B cell (primary cell): ENCODE results near the gene GPHN. TPM values are rescaled to one million over a fixed set of nuclear protein-coding genes. Genes with fewer than 3 reads are reported as not detected.

Experiments
- ATAC-seq: fragments of 200-7000 bp; cut with Tn5 transposase; one replicate; pipeline ENCODE4 v1.10.0; 2021; ENCODE audit warnings: low read depth, mild to moderate bottlenecking, moderate number of reproducible peaks, moderate library complexity
- CTCF ChIA-PET: fragments of 350-600 bp; sonication (Branson Sonifier 250); formaldehyde crosslinking; loops from one replicate; lab custom pipeline; 2021; ENCODE audit warnings: antibody characterized with exemption, inconsistent platforms; lab: Charles Lee
- POLR2A ChIA-PET: fragments of 350-600 bp; sonication (Branson Sonifier 250); formaldehyde crosslinking; loops from one replicate; lab custom pipeline; 2021; ENCODE audit warnings: antibody characterized with exemption; lab: Charles Lee
- DNase-seq: peaks from one replicate; pipeline ENCODE4 v3.0.0; 2013
- H2AFZ ChIP-seq: 2 replicates; pipeline ENCODE4 v1.6.1; 2012; ENCODE audit warnings: mild to moderate bottlenecking, low read depth, low read length; ENCODE audit not compliant: insufficient read depth, poor library complexity, severe bottlenecking
- H3K27ac ChIP-seq, 2 donors: 1 replicate in 1 of 2; 2 replicates in 1 of 2; pipeline ENCODE4 v1.5.1; 2012 to 2013; ENCODE audit warnings: low read length in 2 of 2, mild to moderate bottlenecking in 2 of 2, moderate library complexity in 1 of 2
- H3K27me3 ChIP-seq, 4 experiments: fragments of 200-600 bp in 1 of 4; sonication (generic) in 1 of 4; replicated peaks in 1 of 4; 1 replicate in 2 of 4; 2 replicates in 2 of 4; pipeline versions ENCODE4 v1.6.1 to v1.7.0; 2013 to 2016; ENCODE audit warnings: low read length in 3 of 4, mild to moderate bottlenecking in 2 of 4, mixed read lengths in 1 of 4, moderate library complexity in 1 of 4; ENCODE audit not compliant: insufficient read depth in 4 of 4, control insufficient read depth in 3 of 4; ENCODE audit errors: control extremely low read depth in 1 of 4
- H3K36me3 ChIP-seq, 2 experiments: replicated peaks in 1 of 2; 1 replicate in 1 of 2; 2 replicates in 1 of 2; pipeline versions ENCODE4 v1.6.1 to v1.7.1; 2013; ENCODE audit warnings: low read length in 1 of 2; ENCODE audit not compliant: insufficient read depth in 2 of 2, control insufficient read depth in 1 of 2; ENCODE audit errors: control extremely low read depth in 1 of 2, extremely low read depth in 1 of 2
- H3K4me1 ChIP-seq, 2 donors: fragments of 200-600 bp in 1 of 2; sonication (generic) in 1 of 2; 1 replicate in 1 of 2; 2 replicates in 1 of 2; pipeline versions ENCODE4 v1.5.1 to v1.6.1; 2013 to 2017; ENCODE audit warnings: low read length in 2 of 2; ENCODE audit not compliant: control insufficient read depth in 2 of 2, insufficient read depth in 2 of 2
- H3K4me2 ChIP-seq: replicated peaks from 2 replicates; pipeline ENCODE3; 2012; ENCODE audit warnings: mild to moderate bottlenecking, low read depth, low read length; ENCODE audit not compliant: poor library complexity, severe bottlenecking
- H3K4me3 ChIP-seq, 5 experiments: fragments of 200-600 bp in 1 of 5; sonication (generic) in 1 of 5; 1 replicate in 3 of 5; 2 replicates in 2 of 5; pipeline versions ENCODE4 v1.5.1 to v1.7.0; 2011 to 2016; ENCODE audit warnings: low read length in 4 of 5, mild to moderate bottlenecking in 4 of 5, low read depth in 2 of 5, control low read depth in 1 of 5, moderate library complexity in 1 of 5; ENCODE audit not compliant: insufficient read depth in 1 of 5; ENCODE audit errors: control extremely low read depth in 1 of 5, extremely low read depth in 1 of 5
- H3K79me2 ChIP-seq: fragments of 200-600 bp; sonication (generic); one replicate; pipeline ENCODE4 v1.6.0; 2016; ENCODE audit warnings: low read length; ENCODE audit not compliant: control insufficient read depth, insufficient read depth
- H3K9ac ChIP-seq: fragments of 200-600 bp; sonication (generic); 2 replicates; pipeline ENCODE4 v1.6.1; 2017; ENCODE audit warnings: mild to moderate bottlenecking, low read length, moderate library complexity
- H3K9me3 ChIP-seq, 3 donors: one replicate each; pipeline versions ENCODE4 v1.6.1 to v1.7.1; 2013; ENCODE audit warnings: low read length in 2 of 3; ENCODE audit not compliant: control insufficient read depth in 2 of 3, insufficient read depth in 1 of 3; ENCODE audit errors: control extremely low read depth in 1 of 3
- H4K20me1 ChIP-seq: 2 replicates; pipeline ENCODE4 v1.6.0; 2012; ENCODE audit warnings: mild to moderate bottlenecking, low read length; ENCODE audit not compliant: insufficient read depth, control insufficient read depth, poor library complexity, severe bottlenecking
- H3K27ac Mint-ChIP-seq: one replicate; pipeline ENCODE4 v1.8.0; 2021; ENCODE audit warnings: mixed read lengths
- H3K27me3 Mint-ChIP-seq: one replicate; pipeline ENCODE4 v1.8.0; 2021; ENCODE audit warnings: mixed read lengths
- H3K4me1 Mint-ChIP-seq: one replicate; pipeline ENCODE4 v1.8.0; 2021; ENCODE audit warnings: mixed read lengths
- H3K4me3 Mint-ChIP-seq: one replicate; pipeline ENCODE4 v1.8.0; 2021; ENCODE audit warnings: mixed read lengths
- H3K9me3 Mint-ChIP-seq: one replicate; pipeline ENCODE4 v1.8.0; 2022; ENCODE audit warnings: mixed read lengths; ENCODE audit not compliant: insufficient read depth
- CTCF ChIP-seq: fragments of 200-600 bp; IDR thresholded peaks from one replicate; pipeline ENCODE4 v1.8.0; 2022; ENCODE audit warnings: antibody characterized with exemption, mild to moderate bottlenecking
- EZH2 ChIP-seq: IDR thresholded peaks from 2 replicates; pipeline ENCODE4 v1.6.1; 2012; ENCODE audit warnings: borderline replicate concordance, low read depth, mild to moderate bottlenecking, moderate library complexity, low read length; ENCODE audit not compliant: insufficient read depth, poor library complexity, severe bottlenecking
- WGBS: methylation state at CpG from one replicate; pipeline ENCODE4 v1.1.5; 2013; ENCODE audit warnings: missing lambda C conversion rate; ENCODE audit not compliant: insufficient coverage; 5-methylcytosine and 5-hydroxymethylcytosine counted together
- intact Hi-C: fragments of 100-400 bp; cut with micrococcal nuclease; formaldehyde crosslinking; loops from one replicate; pipeline ENCODE4 v1.10.0; 2022
- polyA plus RNA-seq: library from polyadenylated mRNA; depleted of rRNA; stranded (reverse); fragments of >200 nt; gene quantifications from 2 replicates; pipeline ENCODE4 v1.2.3, GENCODE V29; 2012
- total RNA-seq, 2 donors: library from RNA; stranded (reverse); fragments of 120-200 nt in 1 of 2; gene quantifications; 1 replicate in 1 of 2; 2 replicates in 1 of 2; pipeline versions ENCODE4 v1.2.3 to v1.2.4, GENCODE V29; 2013 to 2022

The GPHN gene
- total and polyA plus RNA-seq, 2 donors (not counting 1 experiment from before 2014, with no cell fraction given), result 3.4 to 18.0 TPM

- no peaks in the 10 kb centered on the region for H3K36me3 ChIP-seq
- H2AFZ ChIP-seq, result no peak overlapping the region
- no peak overlapping the region for H3K9ac ChIP-seq
- H3K4me2 ChIP-seq, result no peak overlapping the region
- H3K27me3 ChIP-seq, result no peaks in the 10 kb centered on the region
- H3K4me1 ChIP-seq, result peaks cover 5 to 10% of the 10 kb centered on the region in 2 donors
- Mint-ChIP-seq H3K4me3 (no peak overlapping the region), H3K27me3 (peaks cover 6% of the 10 kb centered on the region), H3K9me3 (no peaks in the 10 kb centered on the region), H3K4me1 (peaks cover 6% of the 10 kb centered on the region), H3K27ac (no peak overlapping the region)
- H4K20me1 ChIP-seq, result no peaks in the 10 kb centered on the region
- H3K79me2 ChIP-seq, result no peaks in the 10 kb centered on the region
- intact Hi-C loops, result no loop called here
- ChIA-PET CTCF (no interaction called here), POLR2A (no interaction called here)
- no peaks in the 10 kb centered on the region for H3K9me3 ChIP-seq
- no peak overlapping the region for H3K27ac ChIP-seq
- ATAC-seq (no peak), DNase-seq (no peak)
- no peak for TF ChIP-seq CTCF
- no peak for TF ChIP-seq EZH2
- no peak overlapping the region for H3K4me3 ChIP-seq
- WGBS, result 93% methylated on average over 4 of the region's 4 CpGs
Measured at GRCh38 chr14:67188326-67188725, 680.4 kb downstream of the GPHN start.

- no peaks in the 10 kb centered on the region for H3K27me3 ChIP-seq
- no peak for TF ChIP-seq EZH2
- no peak for TF ChIP-seq CTCF
- no peak overlapping the region for H3K9ac ChIP-seq
- peaks cover 5 to 10% of the 10 kb centered on the region in 2 donors for H3K4me1 ChIP-seq
- ChIA-PET POLR2A (no interaction called here), CTCF (interaction anchor here (1.1 kb wide), 1 partner anchor 9 kb away, joined by 3 read pairs; no protein-coding TSS in a partner anchor)
- DNase-seq (no peak), ATAC-seq (no peak)
- WGBS, result no CpG with 5 or more reads among the region's 8 CpGs
- H3K27ac Mint-ChIP-seq, result no peak overlapping the region
- no peaks in the 10 kb centered on the region for H3K9me3 ChIP-seq
- H3K4me3 Mint-ChIP-seq, result no peak overlapping the region
- peaks cover 6% of the 10 kb centered on the region for H3K27me3 Mint-ChIP-seq
- H3K27ac ChIP-seq, result no peak overlapping the region
- no peaks in the 10 kb centered on the region for H3K36me3 ChIP-seq
- H3K79me2 ChIP-seq, result no peaks in the 10 kb centered on the region
- no peak overlapping the region for H3K4me3 ChIP-seq
- no peaks in the 10 kb centered on the region for H3K9me3 Mint-ChIP-seq
- no peak overlapping the region for H3K4me2 ChIP-seq
- intact Hi-C loops, result no loop called here
- no peak overlapping the region for H2AFZ ChIP-seq
- no peaks in the 10 kb centered on the region for H4K20me1 ChIP-seq
- H3K4me1 Mint-ChIP-seq, result peaks cover 6% of the 10 kb centered on the region
Measured at GRCh38 chr14:67191768-67192290, 683.9 kb downstream of the GPHN start.
